ENCODE measurements around the gene PTMA.

PTMA gene

GRCh38 chr2:231686192-231687100 is 21.9 kb upstream of the PTMA start:
- TF ChIP-seq ZNF70 (CRISPR knock-in tag; IDR thresholded peaks at IDR 0.05) (no peak), GLIS3 (CRISPR knock-in tag; IDR thresholded peaks at IDR 0.05) (no peak), BACH2 (CRISPR knock-in tag; IDR thresholded peaks at IDR 0.05; ENCODE audit: borderline replicate concordance) (no peak), PPARA (CRISPR knock-in tag; IDR thresholded peaks at IDR 0.05; ENCODE audit: borderline replicate concordance) (no peak), ZFP30 (CRISPR knock-in tag; IDR thresholded peaks at IDR 0.05) (no peak), OSR1 (CRISPR knock-in tag; IDR thresholded peaks at IDR 0.05) (no peak), TSHZ2 (CRISPR knock-in tag; IDR thresholded peaks at IDR 0.05) (no peak), ZC3H10 (CRISPR knock-in tag; IDR thresholded peaks at IDR 0.05) (no peak), ARNTL (CRISPR knock-in tag; IDR thresholded peaks at IDR 0.05; ENCODE audit: borderline replicate concordance, low read depth) (no peak)
- ATAC-seq: no peak

- peak; percentile 89 for ATAC-seq
- TF ChIP-seq ZC3H10 (CRISPR knock-in tag; IDR thresholded peaks at IDR 0.05): no peak
These were observed 21.0 kb upstream of the PTMA start for GRCh38 chr2:231687133-231687852.

- no peak for TF ChIP-seq PATZ1 (CRISPR knock-in tag; IDR thresholded peaks at IDR 0.05; ENCODE audit: borderline replicate concordance)
- no peak for TF ChIP-seq POU6F1 (CRISPR knock-in tag; IDR thresholded peaks at IDR 0.05; ENCODE audit: borderline replicate concordance, low read depth)
- TF ChIP-seq ISL1 (CRISPR knock-in tag; IDR thresholded peaks at IDR 0.05): no peak
- no peak for TF ChIP-seq PPARA (CRISPR knock-in tag; IDR thresholded peaks at IDR 0.05; ENCODE audit: borderline replicate concordance)
- TF ChIP-seq ESRRG (CRISPR knock-in tag; IDR thresholded peaks at IDR 0.05): no peak
- no peak for TF ChIP-seq ZNF8 (CRISPR knock-in tag; IDR thresholded peaks at IDR 0.05)
- no peak for TF ChIP-seq ZNF70 (CRISPR knock-in tag; IDR thresholded peaks at IDR 0.05)
- TF ChIP-seq ZFP3 (CRISPR knock-in tag; IDR thresholded peaks at IDR 0.05): no peak
- TF ChIP-seq OSR1 (CRISPR knock-in tag; IDR thresholded peaks at IDR 0.05): no peak
- no peak for TF ChIP-seq SNAI2 (CRISPR knock-in tag; IDR thresholded peaks at IDR 0.05)
- no peak for TF ChIP-seq CREB5 (CRISPR knock-in tag; IDR thresholded peaks at IDR 0.05; ENCODE audit: low read depth)
- no peak for TF ChIP-seq ZNF565 (CRISPR knock-in tag; conservative IDR thresholded peaks at IDR 0.05; ENCODE audit: low read depth)
- TF ChIP-seq TSHZ2 (CRISPR knock-in tag; IDR thresholded peaks at IDR 0.05): no peak
- ATAC-seq: no peak
These were observed 20.4 kb upstream of the PTMA start for GRCh38 chr2:231687961-231688360.
